GM12878 (cell line): ENCODE data around the gene LSAMP. TPM values are rescaled to one million over a fixed set of nuclear protein-coding genes. Genes with fewer than 3 reads are reported as not detected.

Experiments
- ATAC-seq: fragments of 200-7000 bp; cut with Tn5 transposase; 3 replicates; pipeline ENCODE4 v1.9.1; 2020; ENCODE audit warnings: mild to moderate bottlenecking, moderate library complexity
- BruUV-seq: library from RNA; stranded (reverse); fragments of 400-500 nt; replicated peaks from 2 replicates; lab custom pipeline; 2021; lab: Mats Ljungman, UMichigan
- CTCF ChIA-PET: fragments of 300-600 bp; sonication (Branson Sonifier 250); formaldehyde crosslinking; extraction: SDS; loops from one replicate; lab custom pipeline; 2021; ENCODE audit warnings: inconsistent platforms; lab: Yijun Ruan, JAX
- POLR2A ChIA-PET: fragments of 350-600 bp; formaldehyde crosslinking; extraction: SDS; loops from one replicate; lab custom pipeline; 2021; ENCODE audit warnings: inconsistent platforms; lab: Charles Lee
- RAD21 ChIA-PET: fragments of 300-600 bp; sonication (Branson Sonifier 250); formaldehyde crosslinking; loops from one replicate; lab custom pipeline; 2023; ENCODE audit warnings: antibody characterized with exemption; ENCODE audit not compliant: unreplicated experiment; lab: Charles Lee
- SMC1A ChIA-PET: fragments of 300-600 bp; sonication (Branson Sonifier 250); formaldehyde crosslinking; loops from one replicate; lab custom pipeline; 2023; ENCODE audit not compliant: unreplicated experiment, uncharacterized antibody; lab: Charles Lee
- DNase-seq: peaks from one replicate; pipeline ENCODE4 v3.0.0-alpha.2; 2011; ENCODE audit warnings: low read depth, low spot score
- FAIRE-seq: peaks from 3 replicates; lab custom pipeline; 2011; peaks lifted over from hg19 to GRCh38; lab: Jason Lieb, UNC
- H2AFZ ChIP-seq: 2 replicates; pipeline ENCODE4 v1.6.0; 2011; ENCODE audit warnings: low read depth, low read length, control low read depth; ENCODE audit not compliant: control insufficient read depth
- H3K27ac ChIP-seq: 2 replicates; pipeline ENCODE4 v1.5.1; 2011; ENCODE audit warnings: control low read depth; ENCODE audit not compliant: control insufficient read depth, insufficient read depth
- H3K27me3 ChIP-seq, 2 experiments: replicated peaks in 1 of 2; 2 replicates each; pipeline versions ENCODE4 v1.6.0 to v1.6.1; 2011; ENCODE audit warnings: low read length in 1 of 2; ENCODE audit not compliant: control insufficient read depth in 2 of 2, insufficient read depth in 2 of 2
- H3K36me3 ChIP-seq, 2 experiments: 2 replicates each; pipeline ENCODE4 v1.5.1; 2011; ENCODE audit warnings: low read length in 1 of 2; ENCODE audit not compliant: control insufficient read depth in 2 of 2, insufficient read depth in 2 of 2
- H3K4me1 ChIP-seq: 2 replicates; pipeline ENCODE4 v1.6.1; 2011; ENCODE audit warnings: mild to moderate bottlenecking, low read length, moderate library complexity, mixed read lengths; ENCODE audit not compliant: control insufficient read depth, insufficient read depth
- H3K4me2 ChIP-seq: 2 replicates; pipeline ENCODE4 v1.6.0; 2011; ENCODE audit warnings: control low read depth; ENCODE audit not compliant: control insufficient read depth, insufficient read depth
- H3K4me3 ChIP-seq: fragments of 200-600 bp; sonication (generic); 2 replicates; pipeline ENCODE4 v1.5.1; 2016
- H3K79me2 ChIP-seq: 2 replicates; pipeline ENCODE4 v1.6.0; 2011; ENCODE audit warnings: low read length; ENCODE audit not compliant: control insufficient read depth, insufficient read depth
- H3K9ac ChIP-seq: 2 replicates; pipeline ENCODE4 v1.8.0; 2011; ENCODE audit warnings: low read length, control low read depth, mixed read lengths; ENCODE audit not compliant: control insufficient read depth, insufficient read depth
- H3K9me3 ChIP-seq: replicated peaks from 3 replicates; pipeline ENCODE4 v1.5.1; 2011; ENCODE audit warnings: mild to moderate bottlenecking, low read length; ENCODE audit not compliant: control insufficient read depth, insufficient read depth
- H4K20me1 ChIP-seq: 2 replicates; pipeline ENCODE4 v1.6.0; 2011; ENCODE audit not compliant: control insufficient read depth, insufficient read depth
- BHLHE40 ChIP-seq, 2 experiments: fragments of 450-650 bp in 1 of 2; IDR thresholded peaks; 2 replicates each; pipeline ENCODE4 v1.6.1; 2011 to 2017; ENCODE audit warnings: low read depth in 2 of 2, borderline replicate concordance in 1 of 2, improper control_type of control experiment in 1 of 2, low read length in 1 of 2, mild to moderate bottlenecking in 1 of 2
- CBX3 ChIP-seq: fragments of 200-600 bp; sonication (generic); IDR thresholded peaks from 2 replicates; pipeline ENCODE4 v1.6.1; 2016; ENCODE audit warnings: low read depth, borderline replicate concordance
- CEBPB ChIP-seq, 2 experiments: fragments of 150-350 bp in 1 of 2; IDR thresholded peaks; 2 replicates each; pipeline ENCODE4 v1.6.1; 2012 to 2014; ENCODE audit warnings: low read depth in 2 of 2, low read length in 2 of 2, borderline replicate concordance in 1 of 2, inconsistent platforms in 1 of 2
- DPF2 ChIP-seq: fragments of 450-650 bp; IDR thresholded peaks from 2 replicates; pipeline ENCODE4 v1.6.1; 2017; ENCODE audit warnings: mild to moderate bottlenecking
- EED ChIP-seq: sonication (generic); IDR thresholded peaks from 2 replicates; pipeline ENCODE4 v1.6.1; 2016; ENCODE audit warnings: antibody characterized with exemption, low read depth
- EZH2 ChIP-seq: IDR thresholded peaks from 2 replicates; pipeline ENCODE4 v1.6.1; 2012; ENCODE audit warnings: low read depth, mild to moderate bottlenecking, control low read depth, inconsistent platforms, low read length, borderline replicate concordance; ENCODE audit not compliant: control insufficient read depth
- GABPA ChIP-seq: IDR thresholded peaks from 2 replicates; pipeline ENCODE4 v1.6.1; 2014; ENCODE audit warnings: antibody characterized with exemption, low read depth, mild to moderate bottlenecking, inconsistent platforms
- HCFC1 ChIP-seq: fragments of 150-350 bp; IDR thresholded peaks from 2 replicates; pipeline ENCODE4 v1.6.1; 2014; ENCODE audit warnings: low read length
- HDAC6 ChIP-seq: fragments of 200-600 bp; sonication (generic); IDR thresholded peaks from one replicate; pipeline ENCODE4 v1.8.0; 2017; ENCODE audit warnings: antibody characterized with exemption; ENCODE audit not compliant: unreplicated experiment
- IKZF1 ChIP-seq: fragments of 450-650 bp; conservative IDR thresholded peaks from 2 replicates; pipeline ENCODE4 v1.6.1; 2017; ENCODE audit warnings: antibody characterized with exemption, mild to moderate bottlenecking
- IKZF2 ChIP-seq, 2 experiments: fragments of 450-650 bp; IDR thresholded peaks; 2 replicates each; pipeline ENCODE4 v1.6.1; 2017; ENCODE audit warnings: mild to moderate bottlenecking in 2 of 2, moderate library complexity in 2 of 2
- IRF4 ChIP-seq: IDR thresholded peaks from 2 replicates; pipeline ENCODE4 v1.6.1; 2011; ENCODE audit warnings: low read depth, low read length
- JUNB ChIP-seq: IDR thresholded peaks from 2 replicates; pipeline ENCODE4 v1.6.1; 2016; ENCODE audit warnings: antibody characterized with exemption, mild to moderate bottlenecking
- MEF2B ChIP-seq: fragments of 450-650 bp; IDR thresholded peaks from 2 replicates; pipeline ENCODE4 v1.6.1; 2018; ENCODE audit warnings: mild to moderate bottlenecking, moderate library complexity; ENCODE audit not compliant: partially characterized antibody, poor library complexity, severe bottlenecking
- NFIC ChIP-seq: IDR thresholded peaks from 2 replicates; pipeline ENCODE4 v1.6.1; 2012; ENCODE audit warnings: low read depth, mild to moderate bottlenecking, inconsistent platforms, low read length, moderate library complexity
- PML ChIP-seq: IDR thresholded peaks from 2 replicates; pipeline ENCODE4 v1.6.1; 2012; ENCODE audit warnings: low read length, inconsistent platforms
- SIN3A ChIP-seq: IDR thresholded peaks from 2 replicates; pipeline ENCODE4 v1.6.1; 2012; ENCODE audit warnings: low read depth, low read length, improper control_type of control experiment
- SMAD5 ChIP-seq: IDR thresholded peaks from 2 replicates; pipeline ENCODE4 v1.6.1; 2016; ENCODE audit warnings: antibody characterized with exemption, low read depth
- STAT3 ChIP-seq: IDR thresholded peaks from 2 replicates; pipeline ENCODE4 v1.6.1; 2011; ENCODE audit warnings: low read depth, low read length, improper control_type of control experiment
- SUPT20H ChIP-seq: IDR thresholded peaks from 2 replicates; pipeline ENCODE4 v1.6.1; 2011; ENCODE audit warnings: low read depth, mild to moderate bottlenecking, low read length, moderate library complexity, borderline replicate concordance; ENCODE audit not compliant: control insufficient read depth
- WGBS: methylation state at CpG from one replicate; pipeline ENCODE4 v1.1.6; 2016; ENCODE audit warnings: low lambda C conversion rate; ENCODE audit not compliant: insufficient replicate concordance, insufficient coverage; ENCODE audit errors: missing lambda C conversion rate; 5-methylcytosine and 5-hydroxymethylcytosine counted together
- in situ Hi-C: fragments of 300-500 bp; cut with MboI; formaldehyde crosslinking; loops from 9 replicates; pipeline ENCODE4 v1.14.3; 2018; ENCODE audit warnings: mixed read lengths
- intact Hi-C: fragments of 100-400 bp; cut with micrococcal nuclease; formaldehyde crosslinking; loops from one replicate; pipeline ENCODE4 v1.14.2; 2022; ENCODE audit not compliant: unreplicated experiment
- polyA plus RNA-seq, 11 experiments: library from polyadenylated mRNA; depleted of rRNA in 4 of 11; unstranded in 6 of 11; stranded (reverse) in 5 of 11; fragments of >200 nt; fragmentation: Nextera tagmentation in 4 of 11; fragmentation: Illumina TruSeq in 1 of 11; extraction: Ambion mirVana in 4 of 11; extraction: Trizol in 1 of 11; gene quantifications; 1 replicate in 1 of 11; 2 replicates in 10 of 11; pipeline versions ENCODE4 v1.2.1 to v1.2.3, GENCODE V29; 2011 to 2016; ENCODE audit warnings: inconsistent platforms in 2 of 11, missing spikeins in 2 of 11, low read depth in 1 of 11
- total RNA-seq, 4 experiments: library from RNA; depleted of rRNA in 3 of 4; stranded (reverse); fragments of >200 nt in 3 of 4; fragmentation: Illumina TruSeq in 1 of 4; extraction: Trizol in 1 of 4; gene quantifications; 2 replicates each; pipeline versions ENCODE4 v1.2.1 to v1.2.3, GENCODE V29; 2013 to 2021
- TF ChIP-seq, protein P1 (sequence below): fragments of 450-650 bp; formaldehyde crosslinking; IDR thresholded peaks from 2 replicates; pipeline ENCODE4 v1.5.0; 2022; ENCODE audit warnings: mild to moderate bottlenecking, missing genetic modification characterization
- TF ChIP-seq, protein P2 (sequence below): IDR thresholded peaks from 2 replicates; pipeline ENCODE4 v1.6.1; 2011; ENCODE audit warnings: borderline replicate concordance, low read depth, mild to moderate bottlenecking, moderate library complexity, mixed read lengths, low read length; ENCODE audit not compliant: insufficient read depth; ENCODE audit errors: extremely low read length

Gene LSAMP
- total and polyA plus RNA-seq, 10 of the 15 experiments (the other 5 are each of a cell fraction or from before 2014, with no cell fraction given) = 2.0 to 12.7 (median 6.5) TPM

DNA sequence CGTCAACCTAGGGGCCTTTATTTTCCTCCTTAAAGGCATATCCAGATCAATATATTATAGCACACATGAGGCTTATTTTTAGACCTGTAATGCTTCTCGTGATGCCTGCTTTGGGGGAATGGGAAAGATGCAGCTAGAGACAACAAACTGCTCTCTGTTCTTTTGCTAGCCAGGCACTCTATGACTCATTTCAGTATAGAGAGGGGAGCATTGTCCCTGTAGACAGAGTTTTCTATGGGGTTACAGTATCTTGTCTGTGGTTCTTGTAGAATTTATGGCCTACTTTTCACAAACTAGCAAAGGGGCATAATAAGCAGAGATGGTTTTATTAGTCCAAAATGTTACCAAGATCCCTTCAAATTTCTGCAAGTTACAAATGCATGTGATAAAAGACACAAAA is 305.6 kb downstream of the LSAMP start:
- no peak overlapping the region for H3K9ac ChIP-seq
- intact Hi-C loops = loop anchor here (1.0 to 5.0 kb wide), 6 partner anchors 149 to 619 kb away; no protein-coding TSS in a partner anchor
- ChIA-PET SMC1A (interaction anchor here (1.1 kb wide), 1 partner anchor 313 kb away, joined by 4 read pairs; no protein-coding TSS in a partner anchor), RAD21 (interaction anchor here (0.5 to 1.1 kb wide), 3 partner anchors 65 to 247 kb away, joined by 3 to 4 read pairs (median 3); no protein-coding TSS in a partner anchor), CTCF (interaction anchor here (0.7 to 2.0 kb wide), 6 partner anchors 81 to 377 kb away, joined by 3 to 8 read pairs (median 4); no protein-coding TSS in a partner anchor), POLR2A (no interaction called here)
- H2AFZ ChIP-seq = no peak overlapping the region
- H3K4me3 ChIP-seq = no peak overlapping the region
- FAIRE-seq = no peak
- no peak overlapping the region for H3K4me2 ChIP-seq
- ATAC-seq = peak; percentile 79
- H3K27me3 ChIP-seq = no peaks in the 10 kb centered on the region
- 23% methylated on average over 2 of the region's 2 CpGs for WGBS
- BruUV-seq = no TSS peak
- no peak for DNase-seq
- H3K27ac ChIP-seq = no peak overlapping the region
- no peaks in the 10 kb centered on the region for H3K36me3 ChIP-seq
- in situ Hi-C loops = loop anchor here (5.0 kb wide), 1 partner anchor 618 kb away; no protein-coding TSS in a partner anchor
- no peaks in the 10 kb centered on the region for H4K20me1 ChIP-seq
- H3K9me3 ChIP-seq = no peaks in the 10 kb centered on the region
- no peaks in the 10 kb centered on the region for H3K79me2 ChIP-seq
- H3K4me1 ChIP-seq = no peaks in the 10 kb centered on the region
- TF ChIP-seq CBX3 (no peak), IRF4 (peak; percentile 62; the same call in 1 of the 2 replicates), NFIC (0 out of 2 replicates have a peak, but pooled peaks have one; percentile 19), JUNB (peak; percentile 81), EED (0 out of 2 replicates have a peak, but pooled peaks have one; percentile 22), MEF2B (no peak), EZH2 (no peak), DPF2 (0 out of 2 replicates have a peak, but pooled peaks have one; percentile 44), SMAD5 (no peak), HCFC1 (no peak), IKZF1 (0 out of 2 replicates have a peak, but pooled peaks have one; percentile 34), SIN3A (no peak), PML (no peak), IKZF2 (IDR thresholded peaks at IDR 0.05) (0 out of 4 replicates have a peak, but pooled peaks of 1 of the 2 experiments have one; percentile 36), BHLHE40 (IDR thresholded peaks at IDR 0.05; ENCODE audit: borderline replicate concordance in 1 of 2, low read depth in 2 of 2, low read length in 1 of 2) (no peak), HDAC6 (no peak), GABPA (no peak), SUPT20H (no peak), STAT3 (no peak), CEBPB (IDR thresholded peaks at IDR 0.05; ENCODE audit: borderline replicate concordance in 1 of 2, low read depth in 2 of 2, low read length in 2 of 2) (no peak)
- TF ChIP-seq, protein P1, sequence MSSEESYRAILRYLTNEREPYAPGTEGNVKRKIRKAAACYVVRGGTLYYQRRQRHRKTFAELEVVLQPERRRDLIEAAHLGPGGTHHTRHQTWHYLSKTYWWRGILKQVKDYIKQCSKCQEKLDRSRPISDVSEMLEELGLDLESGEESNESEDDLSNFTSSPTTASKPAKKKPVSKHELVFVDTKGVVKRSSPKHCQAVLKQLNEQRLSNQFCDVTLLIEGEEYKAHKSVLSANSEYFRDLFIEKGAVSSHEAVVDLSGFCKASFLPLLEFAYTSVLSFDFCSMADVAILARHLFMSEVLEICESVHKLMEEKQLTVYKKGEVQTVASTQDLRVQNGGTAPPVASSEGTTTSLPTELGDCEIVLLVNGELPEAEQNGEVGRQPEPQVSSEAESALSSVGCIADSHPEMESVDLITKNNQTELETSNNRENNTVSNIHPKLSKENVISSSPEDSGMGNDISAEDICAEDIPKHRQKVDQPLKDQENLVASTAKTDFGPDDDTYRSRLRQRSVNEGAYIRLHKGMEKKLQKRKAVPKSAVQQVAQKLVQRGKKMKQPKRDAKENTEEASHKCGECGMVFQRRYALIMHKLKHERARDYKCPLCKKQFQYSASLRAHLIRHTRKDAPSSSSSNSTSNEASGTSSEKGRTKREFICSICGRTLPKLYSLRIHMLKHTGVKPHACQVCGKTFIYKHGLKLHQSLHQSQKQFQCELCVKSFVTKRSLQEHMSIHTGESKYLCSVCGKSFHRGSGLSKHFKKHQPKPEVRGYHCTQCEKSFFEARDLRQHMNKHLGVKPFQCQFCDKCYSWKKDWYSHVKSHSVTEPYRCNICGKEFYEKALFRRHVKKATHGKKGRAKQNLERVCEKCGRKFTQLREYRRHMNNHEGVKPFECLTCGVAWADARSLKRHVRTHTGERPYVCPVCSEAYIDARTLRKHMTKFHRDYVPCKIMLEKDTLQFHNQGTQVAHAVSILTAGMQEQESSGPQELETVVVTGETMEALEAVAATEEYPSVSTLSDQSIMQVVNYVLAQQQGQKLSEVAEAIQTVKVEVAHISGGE (CRISPR knock-in tag) = no peak
- TF ChIP-seq, protein P2, sequence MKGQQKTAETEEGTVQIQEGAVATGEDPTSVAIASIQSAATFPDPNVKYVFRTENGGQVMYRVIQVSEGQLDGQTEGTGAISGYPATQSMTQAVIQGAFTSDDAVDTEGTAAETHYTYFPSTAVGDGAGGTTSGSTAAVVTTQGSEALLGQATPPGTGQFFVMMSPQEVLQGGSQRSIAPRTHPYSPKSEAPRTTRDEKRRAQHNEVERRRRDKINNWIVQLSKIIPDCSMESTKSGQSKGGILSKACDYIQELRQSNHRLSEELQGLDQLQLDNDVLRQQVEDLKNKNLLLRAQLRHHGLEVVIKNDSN = no peak
